Stimulated activated CD8-positive, alpha-beta memory T cell treated with anti-CD3 and anti-CD28 coated beads, Interleukin-2, amount 100 ng/mL, for 48 hours (primary cell): ENCODE results near the gene KCNJ8.

Experiments used
- DNase-seq, 2 donors: peaks; one replicate each; pipeline ENCODE4 v3.0.0-alpha.2; 2020; ENCODE audit warnings: low read depth in 2 of 2

Gene KCNJ8

DNA sequence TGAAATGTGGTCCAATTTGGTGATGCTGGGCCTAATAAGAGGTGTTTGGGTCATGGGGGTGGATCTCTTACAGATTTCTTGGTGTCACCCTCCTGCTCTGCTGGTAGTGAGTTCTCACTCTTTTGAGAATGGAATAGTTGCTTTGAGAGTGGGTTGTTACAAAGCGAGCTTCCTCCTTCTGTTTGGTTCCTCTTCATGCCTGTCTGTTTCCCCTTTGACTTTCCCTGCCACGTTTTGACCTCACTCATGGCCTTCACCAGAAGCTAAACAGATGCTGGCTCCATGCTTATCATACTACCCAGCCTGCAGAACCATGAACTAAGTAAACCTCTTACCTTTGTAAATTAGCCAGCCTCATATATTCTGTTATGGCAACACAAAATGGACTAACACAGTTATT is 59.1 kb downstream of the KCNJ8 start:
- no peak for DNase-seq
